A549 (cell line): ENCODE data around the gene EDIL3. TPM values are rescaled to one million over a fixed set of nuclear protein-coding genes. Genes with fewer than 3 reads are reported as not detected.

Experiments used
- ATAC-seq, 2 experiments: fragments of 200-7000 bp in 1 of 2; fragments of >200 bp in 1 of 2; cut with Nextera tagmentation in 1 of 2; cut with Tn5 transposase in 1 of 2; 3 replicates each; pipeline versions ENCODE4 v1.8.0 to v1.9.1; 2018 to 2020; ENCODE audit warnings: mild to moderate bottlenecking in 1 of 2, moderate library complexity in 1 of 2
- CTCF ChIA-PET: fragments of 300-600 bp; sonication (Branson Sonifier 250); formaldehyde crosslinking; extraction: SDS; loops from one replicate; lab custom pipeline; 2021; ENCODE audit warnings: antibody characterized with exemption, inconsistent platforms; lab: Yijun Ruan, JAX
- POLR2A ChIA-PET: fragments of 350-600 bp; formaldehyde crosslinking; extraction: SDS; loops from one replicate; lab custom pipeline; 2021; ENCODE audit warnings: antibody characterized with exemption, inconsistent platforms; lab: Yijun Ruan, JAX
- DNase-seq, 2 experiments: peaks; one replicate each; pipeline versions ENCODE4 v3.0.0 to v3.0.0-alpha.2; 2011 to 2016; ENCODE audit warnings: low read depth in 1 of 2, low spot score in 1 of 2
- FAIRE-seq: peaks from 2 replicates; lab custom pipeline; 2011; peaks lifted over from hg19 to GRCh38; lab: Jason Lieb, UNC
- H3K27ac ChIP-seq, 2 experiments: fragments of >200 bp; sonication (Bioruptor Twin); formaldehyde crosslinking; 3 replicates each; pipeline ENCODE4 v1.5.1; 2016 to 2017
- H3K4me1 ChIP-seq: fragments of >200 bp; sonication (Bioruptor Twin); formaldehyde crosslinking; 3 replicates; pipeline ENCODE4 v1.6.1; 2016
- H3K4me2 ChIP-seq: fragments of >200 bp; sonication (Bioruptor Twin); formaldehyde crosslinking; 3 replicates; pipeline ENCODE4 v1.6.1; 2016
- H3K4me3 ChIP-seq: fragments of >200 bp; sonication (Bioruptor Twin); formaldehyde crosslinking; 3 replicates; pipeline ENCODE4 v1.5.1; 2016
- H3K9me3 ChIP-seq: fragments of >200 bp; sonication (Bioruptor Twin); formaldehyde crosslinking; 3 replicates; pipeline ENCODE4 v1.6.1; 2016
- CBX8 ChIP-seq: fragments of 200-600 bp; sonication (generic); IDR thresholded peaks from 2 replicates; pipeline ENCODE4 v1.6.1; 2016
- CTCF ChIP-seq: fragments of >200 bp; sonication (Bioruptor Twin); formaldehyde crosslinking; IDR thresholded peaks from 3 replicates; pipeline ENCODE4 v1.5.1; 2016
- E2F6 ChIP-seq: IDR thresholded peaks from 2 replicates; pipeline ENCODE4 v1.6.1; 2012; ENCODE audit warnings: low read depth, borderline replicate concordance
- EHMT2 ChIP-seq: fragments of 200-600 bp; sonication (generic); IDR thresholded peaks from 2 replicates; pipeline ENCODE4 v1.6.1; 2016; ENCODE audit warnings: antibody characterized with exemption, low read depth, mild to moderate bottlenecking, moderate library complexity
- ESRRA ChIP-seq: fragments of 150-350 bp; IDR thresholded peaks from 2 replicates; pipeline ENCODE4 v1.6.1; 2014; ENCODE audit warnings: mild to moderate bottlenecking, low read length, borderline replicate concordance
- FOSL2 ChIP-seq, 2 experiments: fragments of 450-650 bp in 1 of 2; fragments of >200 bp in 1 of 2; sonication (Bioruptor Twin) in 1 of 2; formaldehyde crosslinking; IDR thresholded peaks; 2 replicates each; pipeline versions ENCODE4 v1.5.0 to v1.6.1; 2016 to 2020; ENCODE audit warnings: mild to moderate bottlenecking in 1 of 2, moderate library complexity in 1 of 2
- FOXS1 ChIP-seq: fragments of 250-450 bp; sonication (Bioruptor Pico); IDR thresholded peaks from 2 replicates; pipeline ENCODE4 v1.5.0; 2020; ENCODE audit warnings: mild to moderate bottlenecking, moderate library complexity
- GATA3 ChIP-seq: IDR thresholded peaks from 2 replicates; pipeline ENCODE4 v1.6.1; 2012; ENCODE audit warnings: borderline replicate concordance
- HDAC2 ChIP-seq: fragments of 200-600 bp; sonication (generic); IDR thresholded peaks from 2 replicates; pipeline ENCODE4 v1.6.1; 2016
- JUN ChIP-seq, 2 experiments: fragments of >200 bp; sonication (Bioruptor Twin); formaldehyde crosslinking; IDR thresholded peaks; 2 replicates in 1 of 2; 3 replicates in 1 of 2; pipeline ENCODE4 v1.6.1; 2016 to 2017
- JUNB ChIP-seq: fragments of >200 bp; sonication (Bioruptor Twin); formaldehyde crosslinking; IDR thresholded peaks from 2 replicates; pipeline ENCODE4 v1.6.1; 2016
- NPAS2 ChIP-seq: fragments of 250-450 bp; sonication (Bioruptor Pico); IDR thresholded peaks from 2 replicates; pipeline ENCODE4 v1.8.0; 2022; ENCODE audit warnings: mild to moderate bottlenecking, moderate library complexity, borderline replicate concordance
- NR3C1 ChIP-seq: fragments of >200 bp; sonication (Bioruptor Twin); formaldehyde crosslinking; IDR thresholded peaks from 3 replicates; pipeline ENCODE4 v1.6.1; 2017
- POLR2A ChIP-seq: IDR thresholded peaks from 2 replicates; pipeline ENCODE4 v1.6.1; 2012; ENCODE audit warnings: mild to moderate bottlenecking, low read length
- RAD21 ChIP-seq, 2 experiments: fragments of >200 bp in 1 of 2; sonication (Bioruptor Twin) in 1 of 2; formaldehyde crosslinking in 1 of 2; IDR thresholded peaks in 1 of 2; conservative IDR thresholded peaks in 1 of 2; 2 replicates in 1 of 2; 3 replicates in 1 of 2; pipeline ENCODE4 v1.6.1; 2012 to 2018; ENCODE audit warnings: inconsistent platforms in 1 of 2
- RARB ChIP-seq: fragments of 250-450 bp; sonication (Bioruptor Pico); IDR thresholded peaks from 2 replicates; pipeline ENCODE4 v1.8.0; 2021; ENCODE audit warnings: mild to moderate bottlenecking, moderate library complexity
- RFX5 ChIP-seq: fragments of 450-650 bp; IDR thresholded peaks from 2 replicates; pipeline ENCODE4 v1.7.1; 2014; ENCODE audit warnings: antibody characterized with exemption, mild to moderate bottlenecking, moderate library complexity
- TP53 ChIP-seq: fragments of 250-450 bp; sonication (Bioruptor Pico); IDR thresholded peaks from 2 replicates; pipeline ENCODE4 v1.5.0; 2021; ENCODE audit warnings: mild to moderate bottlenecking, moderate library complexity
- ZNF302 ChIP-seq: fragments of 250-450 bp; sonication (Bioruptor Pico); IDR thresholded peaks from 2 replicates; pipeline ENCODE4 v1.9.0; 2021; ENCODE audit warnings: inconsistent platforms, mild to moderate bottlenecking, moderate library complexity
- WGBS: methylation state at CpG from one replicate; pipeline ENCODE4 v1.1.6; 2017; ENCODE audit errors: missing lambda C conversion rate; 5-methylcytosine and 5-hydroxymethylcytosine counted together
- polyA plus RNA-seq, 4 experiments: library from polyadenylated mRNA; depleted of rRNA in 3 of 4; stranded (reverse); fragments of >200 nt; fragmentation: RNase III in 1 of 4; extraction: RNeasy Plus Mini Kit Qiagen cat#74134 plus additional on column Dnase treatment in 1 of 4; gene quantifications; 2 replicates in 3 of 4; 3 replicates in 1 of 4; pipeline ENCODE4 v1.2.3, GENCODE V29; 2011 to 2017

The EDIL3 gene
- polyA plus RNA-seq, 2 of the 4 experiments (the other 2 are of a cell fraction): 0.12 to 0.14 TPM

GRCh38 chr5:84373506-84373905 lies 11.2 kb downstream of the EDIL3 start:
- ATAC-seq (no peak), DNase-seq (no peak), FAIRE-seq (no peak)
- CTCF ChIA-PET: no interaction called here
- no peak overlapping the region for H3K4me3 ChIP-seq
- H3K4me1 ChIP-seq: no peaks in the 10 kb centered on the region
- no peak overlapping the region for H3K4me2 ChIP-seq
- POLR2A ChIA-PET: no interaction called here
- TF ChIP-seq FOXS1 (CRISPR knock-in tag) (no peak), ZNF302 (CRISPR knock-in tag) (no peak), FOSL2 (IDR thresholded peaks at IDR 0.05) (no peak), FOSL2 (CRISPR knock-in tag; IDR thresholded peaks at IDR 0.05) (no peak)
- no peak overlapping the region for H3K27ac ChIP-seq
- H3K9me3 ChIP-seq: no peaks in the 10 kb centered on the region
- WGBS: 8% methylated on average over 2 of the region's 2 CpGs

- FAIRE-seq (no peak), ATAC-seq (no peak)
- Histone ChIP-seq H3K4me1 (no peaks in the 10 kb centered on the region), H3K4me3 (no peak overlapping the region), H3K4me2 (no peak overlapping the region), H3K9me3 (no peaks in the 10 kb centered on the region)
- TF ChIP-seq JUN (IDR thresholded peaks at IDR 0.05): no peak
- no peak for TF ChIP-seq RARB
- no peak for TF ChIP-seq NPAS2 (CRISPR knock-in tag)
- TF ChIP-seq EHMT2: no peak
- no peak for TF ChIP-seq HDAC2
- TF ChIP-seq E2F6: no peak
- no peak for TF ChIP-seq CTCF
- TF ChIP-seq, all 56 proteins: peak for 0
- WGBS: 27% methylated on average over 9 of the region's 9 CpGs
- POLR2A ChIA-PET: no interaction called here
- CTCF ChIA-PET: no interaction called here
- no peak overlapping the region for H3K27ac ChIP-seq
- DNase-seq: no peak
Measured at GRCh38 chr5:84372066-84372695, 12.5 kb downstream of the EDIL3 start.

- 47% methylated on average over 2 of the region's 2 CpGs for WGBS
- H3K4me2 ChIP-seq: no peak overlapping the region
- H3K4me3 ChIP-seq: no peak overlapping the region
- no peak overlapping the region for H3K27ac ChIP-seq
- TF ChIP-seq JUNB: no peak
- TF ChIP-seq, all 56 proteins: peak for 0
- ChIA-PET POLR2A (no interaction called here), CTCF (no interaction called here)
- ATAC-seq (no peak), FAIRE-seq (no peak), DNase-seq (no peak)
- Histone ChIP-seq H3K9me3 (no peaks in the 10 kb centered on the region), H3K4me1 (no peaks in the 10 kb centered on the region)
Measured at GRCh38 chr5:84370176-84370575, 14.5 kb downstream of the EDIL3 start.

GRCh38 chr5:84364043-84364442 lies 20.6 kb downstream of the EDIL3 start:
- no peak for ATAC-seq
- Histone ChIP-seq H3K27ac (no peak overlapping the region), H3K9me3 (no peaks in the 10 kb centered on the region), H3K4me3 (no peak overlapping the region), H3K4me1 (no peaks in the 10 kb centered on the region), H3K4me2 (no peak overlapping the region)
- 1% methylated on average over 2 of the region's 2 CpGs for WGBS
- no peak for FAIRE-seq
- ChIA-PET POLR2A (no interaction called here), CTCF (no interaction called here)
- no peak for DNase-seq
- TF ChIP-seq E2F6: no peak
- no peak for TF ChIP-seq RFX5
- TF ChIP-seq CBX8: no peak
- TF ChIP-seq CTCF: no peak
- TF ChIP-seq NR3C1: no peak
- no peak for TF ChIP-seq RAD21 (conservative IDR thresholded peaks at IDR 0.05 in 1 of 2, IDR thresholded peaks at IDR 0.05 in 1 of 2)
- TF ChIP-seq TP53: no peak
- TF ChIP-seq GATA3: no peak
- TF ChIP-seq POLR2A: no peak
- no peak for TF ChIP-seq ESRRA
- TF ChIP-seq RARB: no peak
